Pulmonary artery endothelial cell (primary cell): ENCODE measurements around the gene PRKAR1B. TPM values are rescaled to one million over a fixed set of nuclear protein-coding genes. Genes with fewer than 3 reads are reported as not detected.
"Not testable (repeated sequence)": the region's sequence is repeated elsewhere in the genome, so short reads cannot be mapped to it uniquely, and the experiment has no call there.

Experiments
- DNase-seq: peaks from one replicate; pipeline ENCODE4 v3.0.0-alpha.2; 2011; ENCODE audit warnings: low read depth, low spot score
- total RNA-seq: library from RNA; depleted of rRNA; stranded (reverse); fragments of >200 nt; gene quantifications from 2 replicates; pipeline ENCODE4 v1.2.3, GENCODE V29; 2014

Gene PRKAR1B
- total RNA-seq, 1 donor from 2014 or later, result 24.5 TPM

DNA sequence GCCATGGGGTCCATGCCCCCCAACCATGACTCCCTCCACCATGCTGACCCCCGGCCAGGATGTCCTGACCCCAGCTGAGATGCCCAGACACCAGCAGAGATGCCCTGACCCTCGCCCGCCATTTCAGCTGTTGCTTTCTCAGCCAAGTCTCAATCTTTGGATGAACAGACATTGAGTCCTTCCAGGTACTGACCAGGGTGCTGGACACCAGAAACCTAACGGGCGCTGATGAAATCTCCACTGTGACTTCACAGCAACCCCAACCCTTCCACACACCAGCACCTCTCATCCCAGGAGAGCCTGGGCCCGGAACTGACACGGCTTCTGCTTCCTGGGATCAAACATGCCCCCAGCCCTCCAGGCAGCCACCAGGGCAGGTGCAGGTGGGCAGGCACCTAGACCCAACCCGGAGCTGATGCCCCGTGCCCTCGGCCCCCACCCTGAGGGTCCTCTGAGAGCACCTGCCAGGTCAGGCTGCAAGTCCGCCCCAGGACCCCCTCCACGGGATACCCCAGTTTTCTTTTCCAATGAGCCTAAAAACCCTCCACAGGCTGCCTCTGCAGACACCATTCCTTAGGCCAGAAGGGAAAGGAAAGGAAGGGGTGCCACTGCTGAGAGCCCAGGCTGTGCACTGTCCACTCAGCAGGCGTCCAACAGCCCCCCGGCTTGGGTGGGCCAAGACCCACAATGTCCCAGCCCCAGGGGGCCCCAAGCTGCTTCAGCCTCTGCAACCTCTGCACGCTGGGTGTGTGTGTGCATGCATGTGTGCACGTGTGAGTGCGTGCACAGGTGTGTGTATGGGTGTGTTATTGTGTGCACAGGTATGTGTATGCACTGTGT, 164.1 kb downstream of the PRKAR1B start:
- no peak for DNase-seq

DNA sequence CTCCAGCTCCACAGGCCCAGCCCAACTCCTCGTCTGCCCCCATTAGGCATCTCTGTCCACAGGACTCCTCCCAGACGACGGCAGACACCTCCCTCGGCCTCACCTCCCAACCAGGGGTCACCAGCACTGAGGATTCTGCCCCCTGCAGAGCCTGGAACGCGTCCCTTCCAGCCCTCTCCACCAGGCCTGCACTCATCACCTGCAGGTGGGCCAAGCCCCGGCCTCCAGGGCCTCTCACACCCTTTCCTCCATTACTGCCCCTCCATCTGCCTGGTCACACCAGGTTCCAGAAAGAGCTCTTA, 164.8 kb downstream of the PRKAR1B start:
- no peak for DNase-seq

DNA sequence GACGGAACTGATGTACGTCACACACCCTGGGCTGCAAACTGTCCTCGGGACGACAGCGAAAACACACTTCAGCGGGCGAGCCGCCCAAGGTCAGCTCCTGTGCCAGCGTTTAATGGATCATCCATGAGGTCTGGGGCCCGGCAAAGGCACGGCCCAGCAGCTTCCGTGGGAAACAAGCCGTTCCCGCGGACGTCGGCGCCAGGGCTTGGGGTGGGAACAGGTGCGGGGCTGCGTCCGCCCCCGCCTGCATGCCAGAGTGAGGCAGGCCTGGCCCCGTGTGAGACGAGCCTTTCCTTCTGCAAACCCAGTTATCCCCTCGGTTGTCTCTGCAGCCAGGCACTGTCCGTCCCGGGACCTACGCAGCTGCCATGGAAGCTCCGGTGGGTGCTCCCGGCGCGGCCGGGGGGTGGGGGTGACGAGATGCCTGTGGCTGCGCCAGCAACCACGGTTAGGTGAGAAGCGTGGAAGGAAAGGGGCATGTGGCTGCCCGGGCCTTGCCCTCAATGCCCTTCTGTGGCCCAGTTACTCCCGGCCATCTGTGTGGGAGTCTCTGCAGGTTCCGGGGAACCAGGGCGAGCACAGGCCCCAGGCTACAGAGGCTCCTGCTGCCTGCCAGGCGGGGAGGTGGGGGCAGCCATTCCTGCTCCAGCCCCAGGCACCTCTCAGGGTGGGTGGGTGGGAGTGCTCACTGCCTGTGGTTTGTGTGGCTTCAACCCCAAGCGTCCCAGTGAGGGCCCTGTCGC, 165.3 kb downstream of the PRKAR1B start:
- no peak for DNase-seq

DNA sequence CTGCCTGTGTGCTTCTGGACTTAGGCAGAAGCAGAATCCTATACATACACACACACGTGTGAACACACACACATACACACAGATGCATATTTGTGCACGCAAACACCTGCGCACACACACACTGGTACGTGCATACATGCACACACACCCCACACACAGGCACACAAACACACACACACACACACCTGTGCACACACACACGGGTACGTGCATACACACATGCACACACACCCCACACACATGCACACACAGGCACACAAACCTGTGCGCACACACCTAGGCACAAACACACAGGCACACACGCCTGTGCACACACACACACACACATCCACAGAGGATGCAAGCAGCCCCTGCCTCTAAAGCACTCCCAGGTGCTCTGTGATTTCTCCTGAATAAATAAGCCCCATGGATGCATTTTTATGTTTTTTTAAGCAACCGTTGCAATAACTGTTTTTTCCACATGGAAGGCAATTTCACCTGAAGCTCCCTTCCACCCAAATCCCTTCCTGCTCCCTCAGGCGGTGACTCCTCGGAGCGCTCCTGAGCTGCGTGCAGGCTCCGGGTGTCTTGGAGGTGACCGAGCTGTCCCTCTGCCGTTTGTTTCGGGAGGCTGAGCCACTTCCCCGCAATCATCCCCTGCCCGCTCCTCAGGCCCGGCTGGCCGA, 166.0 kb downstream of the PRKAR1B start:
- no peak for DNase-seq

DNA sequence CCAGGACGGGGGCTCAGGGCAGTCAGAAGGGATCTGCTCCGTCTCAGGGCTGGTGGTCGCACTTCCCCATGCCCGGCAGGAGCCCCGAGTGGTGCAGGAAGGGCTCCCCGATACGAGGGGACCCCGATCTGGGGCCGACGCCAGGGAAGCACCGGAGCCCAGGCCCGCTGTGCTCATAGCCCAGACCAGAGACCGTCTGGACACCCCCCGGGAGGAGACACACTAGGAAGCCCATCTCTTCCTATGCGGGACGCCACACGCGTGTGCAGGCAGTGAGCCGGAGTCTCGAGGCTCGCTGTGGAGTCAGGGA, 167.7 kb downstream of the PRKAR1B start:
- DNase-seq, result no peak

DNA sequence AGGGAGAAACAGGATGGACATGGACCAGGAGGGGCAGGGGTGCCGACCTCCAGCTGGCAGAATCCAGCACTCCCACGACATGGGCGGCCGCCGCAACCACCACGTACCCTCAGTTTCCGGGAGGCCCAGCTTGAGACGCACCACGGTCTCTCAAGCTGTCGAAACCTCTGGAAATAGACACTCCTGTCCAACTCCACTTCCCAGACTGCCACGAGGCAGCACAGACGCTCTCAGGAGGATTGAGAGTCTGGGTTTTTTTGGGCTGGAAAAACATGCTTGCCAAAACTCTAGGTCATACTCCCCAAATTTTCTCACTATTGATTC, 169.6 kb downstream of the PRKAR1B start:
- DNase-seq, result no peak

DNA sequence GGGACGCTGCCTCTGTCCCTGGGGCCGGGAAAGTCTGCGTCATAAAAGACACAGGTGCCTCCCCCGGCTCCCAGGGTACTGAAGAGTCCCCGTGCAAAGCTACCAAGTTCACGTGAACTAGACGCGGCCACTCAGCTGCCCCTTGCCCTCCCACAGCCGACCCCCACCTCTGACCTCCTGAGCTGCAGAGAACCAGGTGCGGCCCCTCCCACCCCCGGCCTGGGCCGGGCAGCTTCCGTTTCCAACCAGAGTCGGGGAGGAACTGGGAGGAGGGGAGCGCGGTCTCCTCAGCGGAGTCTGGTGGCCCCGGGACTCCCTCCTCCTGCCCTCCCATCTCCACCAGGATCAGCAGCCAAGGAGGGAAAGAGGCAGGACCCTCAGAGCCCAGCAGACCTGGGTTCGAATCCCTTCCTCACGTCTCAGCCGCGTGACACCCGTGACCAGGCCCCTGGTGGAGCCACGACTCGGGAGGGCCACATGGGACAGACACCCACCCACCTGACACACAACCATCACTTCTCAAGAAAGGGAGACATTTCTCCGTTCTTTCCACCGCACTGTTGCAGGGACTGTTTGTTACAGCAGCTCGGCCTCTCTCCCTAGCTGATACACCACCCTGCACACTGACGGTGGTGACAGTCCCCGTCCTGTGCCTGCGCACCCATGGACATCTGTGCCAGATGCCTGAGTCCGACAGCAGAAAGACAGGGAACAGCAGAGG, 170.1 kb downstream of the PRKAR1B start:
- no peak for DNase-seq

DNA sequence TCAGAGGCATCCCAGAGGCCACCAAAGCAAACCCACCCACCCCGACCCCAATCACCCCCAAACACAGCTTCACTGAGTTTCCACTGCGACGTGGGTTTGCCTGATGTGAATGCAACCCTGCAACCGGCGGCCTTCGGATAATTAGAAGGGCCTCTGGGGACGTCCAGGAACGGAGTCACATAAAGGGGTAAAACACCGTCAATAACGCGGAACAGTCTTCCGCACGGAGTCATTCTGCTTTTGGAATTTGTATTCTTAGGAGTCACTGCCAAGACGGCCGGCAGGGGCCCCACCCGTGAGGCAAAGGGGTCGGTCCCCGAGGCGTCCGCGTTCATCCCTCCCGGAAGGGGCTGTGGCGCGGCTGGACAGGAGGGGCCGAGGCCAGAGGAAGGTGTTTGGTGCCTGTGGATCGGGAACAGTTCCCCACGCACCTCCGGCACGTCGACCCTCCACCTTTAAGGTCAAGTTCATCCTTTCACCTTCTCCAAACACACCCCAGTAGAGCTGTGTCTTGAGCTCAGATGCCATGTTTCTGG, 170.7 kb downstream of the PRKAR1B start:
- DNase-seq, result no peak

DNA sequence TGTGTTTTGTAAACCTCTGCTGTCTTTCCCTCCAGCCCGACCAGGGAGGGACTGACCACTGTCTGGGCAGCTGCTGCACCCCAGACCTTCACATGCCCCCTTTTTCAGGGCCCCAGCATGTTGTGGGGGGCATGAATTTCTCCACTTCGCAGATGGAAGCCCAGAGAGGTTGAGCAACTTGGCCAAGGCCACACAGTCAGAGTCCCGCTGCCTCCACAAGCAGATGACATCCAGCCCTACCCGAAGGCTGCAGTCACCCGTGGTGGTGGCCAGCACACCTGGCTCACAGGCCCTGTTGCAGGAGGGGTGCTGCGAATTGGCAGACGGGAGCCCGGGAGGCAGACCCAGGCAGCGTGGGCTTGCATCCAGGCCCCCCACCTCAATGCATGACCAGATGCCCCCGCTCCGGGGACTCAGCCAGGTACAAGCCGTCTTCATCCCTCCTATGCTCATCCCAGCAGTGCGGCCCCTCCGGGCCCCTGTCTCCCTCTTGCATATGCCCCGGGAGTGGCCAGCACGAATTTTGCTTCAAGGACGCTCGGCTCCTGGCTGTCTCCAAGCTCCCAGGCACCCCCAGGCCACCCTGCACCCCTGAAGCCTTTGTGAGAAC, 171.4 kb downstream of the PRKAR1B start:
- no peak for DNase-seq

DNA sequence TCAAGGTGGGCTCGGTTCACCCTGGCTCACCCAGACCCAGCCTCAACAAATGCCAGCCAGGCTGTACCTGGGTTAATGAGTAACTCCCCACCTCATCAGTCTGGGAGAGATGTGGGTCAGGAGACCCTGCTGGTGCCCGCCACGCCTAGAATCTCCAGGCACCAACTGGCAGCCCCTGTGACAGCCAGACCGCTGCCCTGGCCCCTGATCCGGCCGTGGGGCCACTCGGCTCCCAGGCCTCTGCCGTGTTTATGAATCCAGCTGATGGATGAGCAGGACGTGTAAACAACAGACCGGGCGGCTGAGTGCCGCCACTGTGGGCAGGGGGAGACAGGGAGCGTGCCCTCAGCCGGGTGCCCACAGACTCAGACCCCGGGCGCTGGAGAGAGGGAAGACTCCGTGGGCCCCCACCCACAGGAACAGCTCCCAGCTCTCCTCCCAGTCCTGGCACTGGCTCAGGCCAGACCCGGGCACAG, 173.4 kb downstream of the PRKAR1B start:
- no peak for DNase-seq

DNA sequence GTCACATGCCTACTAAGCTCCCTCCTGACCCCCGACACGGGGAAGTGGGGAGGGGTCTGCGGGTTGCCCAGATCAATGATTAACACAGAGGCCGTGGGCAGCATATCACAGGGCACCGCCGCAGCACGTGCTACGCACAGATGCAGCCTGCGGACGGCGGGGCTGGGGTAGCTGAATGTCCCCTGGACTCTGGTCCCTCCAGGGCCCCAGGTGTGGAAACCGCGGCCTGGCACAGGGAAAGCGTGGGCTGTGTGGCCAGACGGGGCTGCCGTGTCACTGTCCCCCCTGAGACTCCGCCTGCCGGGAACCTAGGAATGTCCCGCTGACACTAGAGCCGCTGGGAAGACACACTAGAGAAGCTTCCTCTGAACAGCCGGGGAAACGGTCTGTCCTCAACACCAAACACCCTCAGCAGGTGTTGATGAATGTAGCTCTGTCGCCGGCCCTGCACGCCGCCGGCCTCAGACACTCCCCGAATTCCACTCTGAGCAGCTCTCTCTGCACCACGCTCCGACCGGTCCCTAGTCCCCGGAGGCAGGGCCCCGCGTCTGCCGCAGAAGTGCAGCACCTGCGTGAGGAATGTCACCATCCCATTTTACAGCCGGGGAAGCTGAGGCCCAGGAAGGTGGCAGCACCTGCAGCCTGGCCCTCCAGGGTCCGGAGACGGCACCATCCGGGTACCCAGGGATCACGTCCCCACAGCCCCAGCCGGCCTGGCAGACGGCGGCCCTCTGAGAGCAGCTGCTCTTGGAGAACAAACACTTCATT, 174.0 kb downstream of the PRKAR1B start:
- no peak for DNase-seq

DNA sequence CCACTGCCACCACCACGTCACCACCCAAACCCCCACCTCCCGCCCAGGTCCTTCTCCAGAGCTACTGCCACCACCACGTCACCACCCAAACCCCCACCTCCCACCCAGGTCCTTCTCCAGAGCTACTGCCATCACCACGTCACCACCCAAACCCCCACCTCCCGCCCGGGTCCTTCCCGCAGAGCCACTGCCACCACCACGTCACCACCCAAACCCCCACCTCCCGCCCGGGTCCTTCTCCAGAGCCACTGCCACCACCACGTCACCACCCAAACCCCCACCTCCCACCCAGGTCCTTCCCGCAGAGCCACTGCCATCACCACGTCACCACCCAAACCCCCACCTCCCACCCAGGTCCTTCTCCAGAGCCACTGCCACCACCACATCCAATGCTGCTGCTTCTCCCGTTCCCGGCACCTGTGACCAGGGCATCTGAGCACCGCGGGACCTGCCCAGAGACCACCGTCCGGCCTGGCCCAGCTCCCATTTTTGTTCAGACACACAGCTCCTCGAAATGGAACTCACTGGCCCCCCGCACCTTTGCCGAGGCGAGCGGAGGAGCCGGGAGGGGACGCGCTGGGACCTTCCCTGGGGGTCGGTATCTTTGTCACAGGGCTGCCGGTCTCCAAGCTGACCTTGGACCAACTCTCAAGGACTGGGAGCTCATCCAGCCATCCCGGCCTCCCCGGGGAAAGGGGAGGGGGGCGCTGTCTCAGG, 174.8 kb downstream of the PRKAR1B start:
- DNase-seq, result not testable (repeated sequence)

DNA sequence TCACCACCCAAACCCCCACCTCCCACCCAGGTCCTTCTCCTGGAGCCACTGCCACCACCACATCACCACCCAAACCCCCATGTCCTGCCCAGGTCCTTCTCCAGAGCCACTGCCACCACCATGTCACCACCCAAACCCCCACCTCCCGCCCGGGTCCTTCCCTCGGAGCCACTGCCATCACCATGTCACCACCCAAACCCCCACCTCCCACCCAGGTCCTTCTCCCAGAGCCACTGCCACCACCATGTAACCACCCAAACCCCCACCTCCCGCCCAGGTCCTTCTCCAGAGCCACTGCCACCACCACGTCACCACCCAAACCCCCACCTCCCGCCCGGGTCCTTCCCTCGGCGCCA, 175.5 kb downstream of the PRKAR1B start:
- DNase-seq, result not testable (repeated sequence)

DNA sequence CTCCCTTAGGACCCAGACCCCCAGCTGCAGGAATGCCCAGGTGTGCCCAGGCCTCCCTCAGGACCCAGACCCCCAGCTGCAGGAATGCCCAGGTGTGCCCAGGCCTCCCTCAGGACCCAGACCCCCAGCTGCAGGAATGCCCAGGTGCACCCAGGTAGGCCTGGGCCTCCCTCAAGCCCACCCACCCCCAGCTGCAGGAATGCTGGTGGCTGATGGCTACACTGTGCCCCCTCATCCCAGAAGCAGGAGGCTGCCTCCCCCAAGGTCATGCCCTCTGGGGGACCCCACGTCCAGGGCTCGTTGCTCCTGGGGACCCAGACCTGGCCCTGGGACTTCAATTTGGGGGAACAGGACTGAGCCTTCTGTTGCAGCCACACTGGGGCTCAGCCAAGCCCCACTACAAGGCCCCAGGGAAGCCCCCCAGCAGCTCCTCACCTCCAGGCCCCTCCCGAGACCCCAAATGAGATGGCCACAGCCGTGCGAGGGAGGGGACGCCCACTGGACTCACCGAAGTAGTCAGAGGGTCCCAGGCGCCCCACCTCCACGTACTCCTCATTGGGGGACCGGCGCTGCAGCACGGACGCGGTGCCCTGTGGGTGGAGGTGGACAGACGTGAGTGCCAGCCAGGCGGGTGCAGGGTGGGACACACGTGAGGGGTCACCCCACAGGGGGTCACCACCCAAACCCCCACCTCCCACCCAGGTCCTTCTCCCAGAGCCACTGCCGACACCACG, 176.0 kb downstream of the PRKAR1B start:
- no peak for DNase-seq

DNA sequence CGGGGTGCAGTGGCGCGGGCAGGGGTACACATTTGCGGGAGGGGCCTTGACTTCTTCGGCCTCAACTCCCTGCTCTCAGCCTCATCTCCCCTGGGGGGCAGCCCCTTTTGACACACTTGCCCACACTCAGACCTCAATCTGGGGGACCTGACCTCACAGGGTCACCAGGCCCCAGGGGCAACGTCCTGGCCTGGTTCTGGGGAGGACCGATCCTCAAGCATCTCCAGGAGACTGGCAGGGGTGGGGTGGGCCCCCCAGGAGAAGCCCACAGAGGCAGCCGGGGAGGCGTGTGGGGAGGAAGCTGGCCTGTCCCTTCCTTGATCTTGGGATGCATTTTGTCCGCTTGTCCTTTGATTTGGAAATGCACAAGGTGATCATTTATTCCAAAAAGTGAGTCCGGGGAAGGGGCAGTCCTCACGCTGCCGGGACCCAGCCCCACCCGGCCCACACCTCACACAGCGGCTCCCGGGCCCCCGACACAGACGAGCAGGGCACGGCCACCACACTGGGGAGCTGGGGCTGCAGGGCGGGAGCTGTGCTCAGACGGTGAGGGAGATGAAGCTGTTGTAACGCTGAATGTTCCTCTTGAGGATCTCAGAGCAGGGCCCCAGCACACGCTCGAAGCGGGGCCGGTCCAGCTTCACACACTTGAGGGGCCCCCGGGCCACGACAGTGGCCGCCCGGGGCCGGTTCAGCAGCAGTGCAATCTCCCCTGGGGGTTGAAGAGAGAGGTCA, 177.0 kb downstream of the PRKAR1B start:
- DNase-seq, result no peak

DNA sequence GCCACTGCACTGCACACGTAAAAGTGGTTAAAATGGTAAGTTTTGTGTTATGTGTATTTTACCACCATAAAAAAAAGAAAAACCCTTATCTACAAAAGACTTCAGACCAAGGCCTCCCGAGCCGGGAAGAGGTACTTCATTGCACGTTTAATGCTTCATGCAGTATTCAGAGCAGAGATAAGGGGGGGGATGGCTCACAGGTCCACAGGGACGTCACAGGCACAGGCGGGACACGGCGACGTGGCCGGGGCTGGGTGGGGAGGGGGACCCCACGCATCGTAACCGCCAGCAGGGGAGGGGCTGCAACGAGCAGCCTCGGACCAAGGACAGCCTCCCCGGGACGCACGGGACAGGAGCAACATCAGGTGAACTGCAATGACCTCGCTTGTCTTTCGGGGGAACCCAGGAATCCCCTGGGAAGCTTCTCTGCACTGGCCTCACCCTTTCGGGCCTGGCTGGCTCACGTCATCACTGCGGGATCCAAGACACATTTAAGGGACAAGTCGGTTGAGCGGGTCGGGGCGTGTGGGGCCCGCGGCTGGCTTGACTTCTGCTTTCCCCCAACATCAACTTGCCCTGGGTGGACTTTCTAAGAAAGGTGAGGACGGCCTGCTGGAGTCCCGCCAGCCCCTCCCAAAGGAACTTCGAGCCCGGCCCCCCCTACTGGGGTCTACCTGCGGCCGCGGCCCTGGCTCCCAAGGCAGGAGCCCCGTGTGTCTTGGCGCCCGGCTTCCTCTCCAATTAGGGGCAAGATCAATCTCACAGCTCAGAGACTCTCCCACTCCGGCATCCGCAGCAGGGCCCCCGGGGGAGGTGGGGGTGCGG, 177.8 kb downstream of the PRKAR1B start:
- DNase-seq, result no peak

DNA sequence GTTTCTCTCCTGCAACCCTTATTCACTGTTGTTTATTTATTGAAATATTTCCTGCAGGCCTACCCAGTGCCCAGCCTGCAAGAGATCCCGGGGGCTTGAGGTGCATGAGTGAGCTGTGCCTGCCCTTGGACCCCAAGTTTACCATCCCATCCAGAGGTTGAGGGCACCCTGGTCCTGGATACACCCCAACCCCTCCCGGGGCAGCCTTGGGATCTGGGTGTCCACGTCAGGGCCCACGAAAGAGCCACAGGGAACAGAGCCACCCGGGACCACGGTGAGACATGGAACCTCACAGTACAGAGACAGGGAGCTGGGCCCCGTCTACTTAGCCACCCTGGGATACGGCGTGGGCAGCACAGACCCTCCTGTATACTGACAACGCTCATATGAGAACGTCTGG, 178.7 kb downstream of the PRKAR1B start:
- DNase-seq, result no peak

DNA sequence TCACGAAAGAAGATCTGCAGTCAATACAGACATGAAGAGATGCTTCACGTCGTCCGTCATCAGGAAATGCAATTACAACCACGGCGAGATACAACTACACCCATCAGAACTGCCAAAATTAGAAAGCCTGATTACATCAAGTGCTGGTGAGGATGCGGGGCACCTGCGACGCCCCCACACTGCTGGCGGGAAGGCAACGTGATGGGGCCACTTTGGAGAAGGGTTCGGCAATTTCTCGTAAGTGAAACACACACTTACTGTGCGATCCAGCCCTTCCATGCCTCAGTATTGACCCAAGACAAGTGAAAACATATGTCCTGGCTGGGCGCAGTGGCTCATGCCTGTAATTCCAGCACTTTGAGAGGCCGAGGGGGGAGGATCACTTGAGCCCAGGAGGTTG, 181.6 kb downstream of the PRKAR1B start:
- no peak for DNase-seq
